Chondrocyte (in vitro differentiated cells): Measurements from ENCODE around the gene RPL13. TPM values are rescaled to one million over a fixed set of nuclear protein-coding genes. Genes with fewer than 3 reads are reported as not detected.
A peak's percentile ranks its signal among the peaks of the same experiment; 100 is the strongest.
"Not testable (repeated sequence)": the region's sequence is repeated elsewhere in the genome, so short reads cannot be mapped to it uniquely, and the experiment has no call there.

Experiments used
- DNase-seq: peaks from one replicate; pipeline ENCODE4 v3.0.0; 2021; ENCODE audit warnings: mixed read lengths, low spot score
- H3K27ac Mint-ChIP-seq: one replicate; pipeline ENCODE4 v1.8.0; 2021; ENCODE audit warnings: mild to moderate bottlenecking, moderate library complexity, mixed read lengths; ENCODE audit not compliant: unreplicated experiment
- H3K27me3 Mint-ChIP-seq: 2 replicates; pipeline ENCODE4 v1.8.0; 2021; ENCODE audit warnings: low read depth, mixed read lengths
- H3K36me3 Mint-ChIP-seq: 2 replicates; pipeline ENCODE4 v1.8.0; 2021; ENCODE audit warnings: low read depth, mixed read lengths
- H3K4me1 Mint-ChIP-seq: 2 replicates; pipeline ENCODE4 v1.8.0; 2021; ENCODE audit warnings: low read depth, mild to moderate bottlenecking, mixed read lengths
- H3K4me3 Mint-ChIP-seq: one replicate; pipeline ENCODE4 v1.8.0; 2021; ENCODE audit warnings: mild to moderate bottlenecking, moderate library complexity, mixed read lengths; ENCODE audit not compliant: unreplicated experiment
- H3K9me3 Mint-ChIP-seq: 2 replicates; pipeline ENCODE4 v1.8.0; 2021; ENCODE audit warnings: low read depth, mixed read lengths
- CTCF ChIP-seq: fragments of 200-600 bp; sonication (generic); IDR thresholded peaks from 2 replicates; pipeline ENCODE4 v1.5.0; 2021; ENCODE audit warnings: antibody characterized with exemption, mild to moderate bottlenecking, moderate library complexity
- total RNA-seq: library from RNA; stranded (reverse); gene quantifications from 3 replicates; pipeline ENCODE4 v1.2.1, GENCODE V29; 2021

Gene RPL13
- total RNA-seq, 1 donor from 2014 or later = 1,149 TPM

- DNase-seq = peak; percentile 84
- H3K27ac Mint-ChIP-seq = peak overlapping the region; percentile 17
- no peak overlapping the region for H3K4me3 Mint-ChIP-seq
- no peaks in the 10 kb centered on the region for H3K9me3 Mint-ChIP-seq
- no peak for TF ChIP-seq CTCF
- peaks cover 5% of the 10 kb centered on the region for H3K4me1 Mint-ChIP-seq
- no peaks in the 10 kb centered on the region for H3K36me3 Mint-ChIP-seq
- H3K27me3 Mint-ChIP-seq = no peaks in the 10 kb centered on the region
Measured at GRCh38 chr16:89584768-89585549, 24.5 kb downstream of the RPL13 start.

- Mint-ChIP-seq H3K27ac (no peak overlapping the region), H3K4me3 (no peak overlapping the region), H3K9me3 (no peaks in the 10 kb centered on the region), H3K27me3 (no peaks in the 10 kb centered on the region), H3K4me1 (peaks cover 5% of the 10 kb centered on the region), H3K36me3 (no peaks in the 10 kb centered on the region)
- no peak for TF ChIP-seq CTCF
- DNase-seq = no peak
Measured at GRCh38 chr16:89586218-89586617, 25.7 kb downstream of the RPL13 start.

- H3K4me1 Mint-ChIP-seq = peaks cover 5% of the 10 kb centered on the region
- no peak for DNase-seq
- no peaks in the 10 kb centered on the region for H3K36me3 Mint-ChIP-seq
- TF ChIP-seq CTCF = no peak
- H3K27me3 Mint-ChIP-seq = no peaks in the 10 kb centered on the region
- no peaks in the 10 kb centered on the region for H3K9me3 Mint-ChIP-seq
- no peak overlapping the region for H3K4me3 Mint-ChIP-seq
- no peak overlapping the region for H3K27ac Mint-ChIP-seq
Measured at GRCh38 chr16:89586853-89587252, 26.4 kb downstream of the RPL13 start.

GRCh38 chr16:89587676-89588075 lies 27.2 kb downstream of the RPL13 start:
- not testable (repeated sequence) for H3K27ac Mint-ChIP-seq, H3K27me3 Mint-ChIP-seq, H3K9me3 Mint-ChIP-seq, H3K36me3 Mint-ChIP-seq, H3K4me3 Mint-ChIP-seq, DNase-seq, H3K4me1 Mint-ChIP-seq

- Mint-ChIP-seq H3K9me3 (no peaks in the 10 kb centered on the region), H3K27me3 (no peaks in the 10 kb centered on the region), H3K4me1 (peaks cover 5% of the 10 kb centered on the region), H3K36me3 (no peaks in the 10 kb centered on the region), H3K4me3 (no peak overlapping the region), H3K27ac (no peak overlapping the region)
- DNase-seq = peak; percentile 90
- no peak for TF ChIP-seq CTCF
Measured at GRCh38 chr16:89588413-89589109, 28.1 kb downstream of the RPL13 start.
